Endothelial cell of umbilical vein (primary cell): Measurements from ENCODE around the gene ZNF138.

ENCODE experiments used
- CTCF ChIP-seq, 2 donors: IDR thresholded peaks; 1 replicate in 1 of 2; 2 replicates in 1 of 2; pipeline ENCODE4 v1.5.1; 2011; ENCODE audit warnings: low read length in 2 of 2, mild to moderate bottlenecking in 2 of 2, moderate library complexity in 2 of 2, control low read depth in 1 of 2, inconsistent platforms in 1 of 2, low read depth in 1 of 2; ENCODE audit not compliant: insufficient read depth in 1 of 2; ENCODE audit errors: extremely low read depth in 1 of 2
- EZH2 ChIP-seq: IDR thresholded peaks from 2 replicates; pipeline ENCODE4 v1.6.1; 2012; ENCODE audit warnings: borderline replicate concordance, low read depth, mild to moderate bottlenecking, moderate library complexity, low read length, inconsistent platforms; ENCODE audit not compliant: severe bottlenecking
- POLR2A ChIP-seq: IDR thresholded peaks from 2 replicates; pipeline ENCODE4 v1.6.1; 2012; ENCODE audit warnings: low read depth, mild to moderate bottlenecking, control low read depth, low read length
- POLR2AphosphoS5 ChIP-seq: IDR thresholded peaks from 2 replicates; pipeline ENCODE4 v1.6.1; 2012; ENCODE audit warnings: low read depth, mild to moderate bottlenecking, control low read depth, low read length, moderate library complexity; ENCODE audit not compliant: insufficient read depth

GRCh38 chr7:64807731-64808365 lies 13.6 kb downstream of the ZNF138 start:
- TF ChIP-seq CTCF (IDR thresholded peaks at IDR 0.05; ENCODE audit: extremely low read depth in 1 of 2, insufficient read depth in 1 of 2, low read depth in 1 of 2, low read length in 2 of 2) (no peak), POLR2AphosphoS5 (no peak), EZH2 (no peak), POLR2A (no peak)
